Activated T-cell treated with anti-CD3 and anti-CD28 coated beads, Interleukin-2, amount 50 U/mL, for 72 hours (primary cell): ENCODE data around the gene GSTA2. TPM values are rescaled to one million over a fixed set of nuclear protein-coding genes. Genes with fewer than 3 reads are reported as not detected.
A peak's percentile ranks its signal among the peaks of the same experiment; 100 is the strongest.
"Not testable (repeated sequence)": the region's sequence is repeated elsewhere in the genome, so short reads cannot be mapped to it uniquely, and the experiment has no call there.

Experiments used
- ATAC-seq, 2 donors: fragments of 150-1000 bp; cut with Tn5 transposase; replicated peaks in 1 of 2; 2 replicates each; pipeline ENCODE4 v1.10.0; 2021; ENCODE audit warnings: moderate library complexity in 2 of 2, mild to moderate bottlenecking in 1 of 2
- DNase-seq, 2 donors: peaks; one replicate each; pipeline ENCODE4 v3.0.0; 2021 to 2022; ENCODE audit warnings: mixed read lengths in 1 of 2
- H3K27ac Mint-ChIP-seq: one replicate; pipeline ENCODE4 v1.8.0; 2022; ENCODE audit warnings: mild to moderate bottlenecking, moderate library complexity, mixed read lengths
- H3K27me3 Mint-ChIP-seq: one replicate; pipeline ENCODE4 v1.8.0; 2022; ENCODE audit warnings: low read depth, mixed read lengths
- H3K36me3 Mint-ChIP-seq, 2 donors: one replicate each; pipeline ENCODE4 v1.8.0; 2022; ENCODE audit warnings: mixed read lengths in 2 of 2, mild to moderate bottlenecking in 1 of 2; ENCODE audit not compliant: insufficient read depth in 2 of 2
- H3K4me1 Mint-ChIP-seq: one replicate; pipeline ENCODE4 v1.8.0; 2022; ENCODE audit warnings: low read depth, mixed read lengths
- H3K4me3 Mint-ChIP-seq, 2 donors: one replicate each; pipeline ENCODE4 v1.8.0; 2022; ENCODE audit warnings: mild to moderate bottlenecking in 2 of 2, mixed read lengths in 2 of 2, moderate library complexity in 2 of 2
- H3K9me3 Mint-ChIP-seq, 2 donors: one replicate each; pipeline ENCODE4 v1.8.0; 2022; ENCODE audit warnings: mixed read lengths in 2 of 2
- total RNA-seq, 2 donors: library from RNA; stranded (reverse); gene quantifications; one replicate each; pipeline ENCODE4 v1.2.3, GENCODE V29; 2022

The GSTA2 gene
- total RNA-seq, 2 donors from 2014 or later = not detected

DNA sequence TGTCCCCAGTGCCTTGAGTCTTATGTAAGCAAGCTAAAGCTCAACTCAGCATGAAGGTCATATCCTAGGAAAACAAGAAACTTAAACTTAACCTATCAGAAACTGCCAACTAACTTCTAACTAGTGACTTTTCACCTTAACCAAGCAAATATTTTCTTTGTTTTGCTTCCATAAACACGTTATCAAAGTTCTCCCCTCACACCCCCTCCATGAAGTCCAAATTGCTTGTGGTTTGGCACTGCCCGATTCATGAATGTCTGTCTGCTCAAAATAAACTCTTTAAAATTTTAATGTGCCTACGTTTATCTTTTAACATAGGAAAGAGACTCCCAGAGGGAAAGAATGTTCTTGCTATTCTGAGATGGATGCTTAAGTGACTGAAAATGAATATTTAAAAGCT lies 34.9 kb downstream of the GSTA2 start:
- DNase-seq = no peak
- no peak for ATAC-seq
- Mint-ChIP-seq H3K9me3 (no peaks in the 10 kb centered on the region), H3K4me1 (no peaks in the 10 kb centered on the region), H3K27ac (no peak overlapping the region), H3K4me3 (no peak overlapping the region), H3K27me3 (no peaks in the 10 kb centered on the region), H3K36me3 (no peaks in the 10 kb centered on the region)

DNA sequence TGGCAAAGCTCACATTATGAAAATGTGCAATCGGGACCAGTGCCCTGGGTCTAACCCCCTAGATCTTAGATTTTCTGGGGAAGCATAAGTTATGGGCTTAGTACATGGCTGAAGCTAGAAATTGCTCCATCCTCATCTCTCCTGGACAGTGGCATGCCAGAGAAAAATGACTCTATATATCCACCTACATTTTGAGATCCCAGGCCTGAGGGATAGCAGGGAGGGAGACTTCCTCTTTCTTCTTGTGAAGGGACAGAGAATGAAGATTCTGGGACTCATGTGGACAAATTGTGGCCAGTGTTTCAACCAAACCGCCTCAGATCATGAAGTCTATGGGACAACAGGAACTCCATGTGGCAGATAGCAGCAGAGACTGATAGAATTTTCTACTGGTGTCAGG lies 35.4 kb downstream of the GSTA2 start:
- no peaks in the 10 kb centered on the region for H3K9me3 Mint-ChIP-seq
- H3K27ac Mint-ChIP-seq = no peak overlapping the region
- no peaks in the 10 kb centered on the region for H3K27me3 Mint-ChIP-seq
- ATAC-seq (no peak), DNase-seq (no peak)
- no peak overlapping the region for H3K4me3 Mint-ChIP-seq
- H3K36me3 Mint-ChIP-seq = no peaks in the 10 kb centered on the region
- no peaks in the 10 kb centered on the region for H3K4me1 Mint-ChIP-seq

DNA sequence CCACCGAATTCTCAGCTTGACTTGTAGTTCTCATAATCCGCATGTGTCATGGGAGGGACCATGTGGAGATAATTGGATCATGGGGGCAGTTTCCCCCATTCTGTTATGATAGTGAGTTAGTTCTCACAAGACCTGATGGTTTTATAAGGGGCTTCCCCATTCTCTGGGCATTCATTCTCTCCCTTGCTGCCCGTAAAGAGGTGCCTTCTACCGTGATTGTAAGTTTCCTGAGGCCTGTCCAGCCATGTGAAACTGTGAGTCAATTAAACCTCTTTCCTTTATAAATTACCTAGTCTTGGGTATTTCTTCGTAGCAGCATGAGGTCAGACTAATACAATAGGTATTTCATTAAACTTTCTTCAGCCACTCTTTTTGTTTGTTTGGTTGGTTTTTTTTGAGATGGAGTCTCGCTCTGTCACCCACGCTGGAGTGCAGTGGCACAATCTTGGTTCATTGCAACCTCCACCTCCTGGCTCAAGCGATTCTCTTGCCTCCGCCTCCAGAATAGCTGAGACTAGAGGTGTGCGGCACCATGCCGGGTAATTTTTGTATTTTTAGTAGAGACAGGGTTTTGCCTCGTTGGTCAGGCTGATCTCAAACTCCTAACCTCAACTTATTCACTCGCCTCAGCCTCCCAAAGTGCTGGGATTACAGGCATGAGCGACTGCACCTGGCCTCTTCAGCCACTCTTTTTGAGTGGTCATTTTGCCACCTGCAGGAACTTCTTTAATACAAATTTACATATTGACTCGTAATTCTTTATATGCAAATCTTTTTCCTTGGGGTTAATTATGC lies 36.3 kb downstream of the GSTA2 start:
- Mint-ChIP-seq H3K9me3 (no peaks in the 10 kb centered on the region), H3K36me3 (no peaks in the 10 kb centered on the region), H3K27ac (no peak overlapping the region), H3K4me3 (no peak overlapping the region), H3K27me3 (no peaks in the 10 kb centered on the region), H3K4me1 (no peaks in the 10 kb centered on the region)
- DNase-seq (no peak), ATAC-seq (no peak)

DNA sequence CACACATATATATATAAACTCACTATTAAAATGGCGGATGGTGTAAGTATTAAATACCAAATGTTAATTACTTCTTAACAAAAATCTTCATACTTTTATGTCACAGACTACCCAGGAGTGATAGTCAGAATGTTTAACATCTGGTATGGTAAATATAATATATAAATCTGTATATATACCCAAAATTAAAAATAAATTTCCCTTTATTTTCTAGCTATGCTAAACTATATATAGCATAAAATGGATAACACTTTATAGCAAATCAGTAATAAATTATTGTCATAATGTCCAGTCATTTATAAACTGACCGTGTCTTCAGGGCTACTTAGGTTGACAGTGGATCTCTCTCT lies 37.1 kb downstream of the GSTA2 start:
- ATAC-seq (no peak), DNase-seq (no peak)
- H3K4me3 Mint-ChIP-seq = no peak overlapping the region
- H3K27me3 Mint-ChIP-seq = no peaks in the 10 kb centered on the region
- no peaks in the 10 kb centered on the region for H3K36me3 Mint-ChIP-seq
- H3K4me1 Mint-ChIP-seq = no peaks in the 10 kb centered on the region
- no peak overlapping the region for H3K27ac Mint-ChIP-seq
- no peaks in the 10 kb centered on the region for H3K9me3 Mint-ChIP-seq

DNA sequence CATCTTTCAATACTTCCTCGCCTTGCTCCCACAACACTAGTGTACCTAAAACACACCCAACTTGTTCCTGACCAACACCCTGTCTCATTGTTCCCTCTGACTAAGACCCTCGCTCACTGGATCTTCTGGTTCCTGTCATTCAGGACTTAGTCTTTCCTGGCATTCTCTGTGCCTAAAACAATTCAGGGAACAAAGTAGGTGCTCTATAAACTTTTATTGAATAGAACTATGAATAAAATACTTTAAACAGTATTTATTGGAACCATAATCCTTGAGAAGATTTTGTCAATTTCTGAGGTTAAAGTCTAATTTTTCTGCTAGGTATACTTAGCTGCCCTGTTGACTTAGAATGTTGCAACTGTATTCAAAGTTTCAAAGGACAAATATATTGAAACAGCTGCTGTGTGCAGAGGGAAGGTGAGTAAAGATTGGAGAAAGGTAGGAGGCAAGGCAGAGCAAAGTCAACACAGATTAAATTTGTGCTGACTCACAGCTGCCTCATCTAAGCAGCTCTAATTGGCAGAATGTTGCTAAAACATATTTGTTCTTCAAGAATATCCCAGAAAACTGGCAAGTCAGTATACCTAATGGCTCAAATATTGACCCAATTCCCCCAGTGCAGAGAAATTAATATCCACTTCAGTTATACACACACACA lies 37.6 kb downstream of the GSTA2 start:
- no peak overlapping the region for H3K27ac Mint-ChIP-seq
- H3K27me3 Mint-ChIP-seq = no peaks in the 10 kb centered on the region
- H3K36me3 Mint-ChIP-seq = no peaks in the 10 kb centered on the region
- H3K4me1 Mint-ChIP-seq = no peaks in the 10 kb centered on the region
- no peaks in the 10 kb centered on the region for H3K9me3 Mint-ChIP-seq
- no peak for ATAC-seq
- no peak overlapping the region for H3K4me3 Mint-ChIP-seq
- DNase-seq = no peak

- H3K36me3 Mint-ChIP-seq = no peaks in the 10 kb centered on the region
- DNase-seq (no peak), ATAC-seq (no peak)
- H3K4me3 Mint-ChIP-seq = no peak overlapping the region
- H3K27me3 Mint-ChIP-seq = no peaks in the 10 kb centered on the region
- no peaks in the 10 kb centered on the region for H3K9me3 Mint-ChIP-seq
- no peak overlapping the region for H3K27ac Mint-ChIP-seq
- H3K4me1 Mint-ChIP-seq = no peaks in the 10 kb centered on the region
Measured at GRCh38 chr6:52725143-52725534, 38.1 kb downstream of the GSTA2 start.

DNA sequence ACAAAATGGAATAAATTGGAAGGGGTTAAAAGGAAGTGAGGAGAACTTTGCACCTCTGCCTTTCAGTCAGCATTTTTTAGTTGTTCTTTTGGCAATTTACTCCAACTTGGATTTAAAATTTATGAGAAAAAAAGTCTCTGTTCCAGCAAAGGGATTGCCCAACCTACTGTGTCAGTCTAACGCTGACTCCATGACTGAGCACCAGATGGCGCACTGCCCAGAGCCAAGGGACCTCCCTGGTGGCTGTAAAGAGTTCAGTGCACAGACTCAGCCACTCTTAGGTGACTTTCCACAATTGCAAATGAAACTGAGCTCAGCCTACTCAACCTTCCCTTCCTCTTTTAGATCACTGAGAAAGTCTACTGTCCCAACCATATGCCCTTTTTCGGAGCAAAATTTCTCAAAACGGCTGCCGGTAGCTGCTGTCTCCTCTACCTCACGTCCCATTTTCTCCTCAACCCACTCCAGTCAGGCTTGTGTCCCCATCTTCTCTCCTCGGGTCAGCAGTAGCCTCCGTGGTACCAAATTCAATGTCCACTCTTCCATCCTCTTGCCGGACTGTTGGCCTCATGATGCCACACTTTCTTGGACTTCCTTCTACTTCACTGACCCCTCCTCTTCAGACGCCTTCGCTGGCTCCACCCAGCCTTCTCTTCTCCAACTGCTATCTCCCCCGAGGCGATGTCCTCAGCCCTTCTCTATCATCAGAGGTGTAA lies 38.7 kb downstream of the GSTA2 start:
- no peaks in the 10 kb centered on the region for H3K9me3 Mint-ChIP-seq
- no peaks in the 10 kb centered on the region for H3K27me3 Mint-ChIP-seq
- H3K36me3 Mint-ChIP-seq = no peaks in the 10 kb centered on the region
- H3K27ac Mint-ChIP-seq = no peak overlapping the region
- H3K4me3 Mint-ChIP-seq = no peak overlapping the region
- H3K4me1 Mint-ChIP-seq = no peaks in the 10 kb centered on the region
- ATAC-seq (peak; percentile 88 to 89), DNase-seq (peak; percentile 60 to 61)

DNA sequence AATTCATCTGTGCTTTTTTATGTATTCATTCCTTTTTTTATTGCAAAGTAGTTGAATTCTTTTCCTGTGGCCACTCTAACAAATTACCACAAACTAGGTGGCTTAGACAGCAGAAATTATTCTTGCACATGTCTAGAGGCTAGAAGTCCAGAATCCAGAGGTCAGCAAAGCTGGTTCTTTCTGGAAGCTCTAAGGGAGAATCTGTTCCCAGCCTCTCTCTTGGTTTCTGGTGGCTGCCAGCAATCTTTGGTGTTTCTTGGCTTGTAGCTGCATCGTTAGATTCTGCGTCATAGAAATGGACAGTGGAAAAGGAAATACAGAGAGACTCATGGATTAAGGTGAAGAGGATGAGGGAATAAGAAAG lies 39.3 kb downstream of the GSTA2 start:
- DNase-seq (no peak), ATAC-seq (no peak)
- no peak overlapping the region for H3K27ac Mint-ChIP-seq
- H3K9me3 Mint-ChIP-seq = no peaks in the 10 kb centered on the region
- H3K36me3 Mint-ChIP-seq = no peaks in the 10 kb centered on the region
- H3K27me3 Mint-ChIP-seq = no peaks in the 10 kb centered on the region
- no peak overlapping the region for H3K4me3 Mint-ChIP-seq
- H3K4me1 Mint-ChIP-seq = no peaks in the 10 kb centered on the region

GRCh38 chr6:52720321-52720720 lies 43.0 kb downstream of the GSTA2 start:
- H3K27me3 Mint-ChIP-seq = peaks cover 11% of the 10 kb centered on the region
- H3K36me3 Mint-ChIP-seq = no peaks in the 10 kb centered on the region
- no peak overlapping the region for H3K4me3 Mint-ChIP-seq
- DNase-seq = no peak
- no peak for ATAC-seq
- no peaks in the 10 kb centered on the region for H3K9me3 Mint-ChIP-seq
- no peak overlapping the region for H3K27ac Mint-ChIP-seq
- no peaks in the 10 kb centered on the region for H3K4me1 Mint-ChIP-seq

DNA sequence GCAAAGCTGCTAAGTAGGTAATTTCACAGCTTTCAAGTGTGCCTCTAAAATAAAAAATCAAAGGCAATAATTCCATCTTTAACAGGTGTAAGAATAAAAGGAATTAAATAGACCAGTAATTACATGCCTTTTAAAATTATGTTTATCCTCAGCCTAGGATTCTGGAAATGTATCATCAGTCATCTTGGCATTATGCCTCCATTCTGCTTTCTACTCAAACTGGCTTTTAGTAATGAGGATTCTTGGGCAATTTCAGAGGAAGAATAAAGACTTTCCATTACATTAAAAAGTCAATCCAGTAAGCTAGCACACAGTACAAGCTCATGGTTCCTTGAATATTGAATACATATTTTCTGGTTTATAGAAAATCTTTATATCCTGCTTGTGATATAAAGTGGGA lies 44.7 kb downstream of the GSTA2 start:
- no peak overlapping the region for H3K27ac Mint-ChIP-seq
- ATAC-seq (no peak), DNase-seq (no peak)
- no peaks in the 10 kb centered on the region for H3K4me1 Mint-ChIP-seq
- H3K27me3 Mint-ChIP-seq = peaks cover 18% of the 10 kb centered on the region
- H3K4me3 Mint-ChIP-seq = no peak overlapping the region
- H3K36me3 Mint-ChIP-seq = no peaks in the 10 kb centered on the region
- H3K9me3 Mint-ChIP-seq = no peaks in the 10 kb centered on the region

DNA sequence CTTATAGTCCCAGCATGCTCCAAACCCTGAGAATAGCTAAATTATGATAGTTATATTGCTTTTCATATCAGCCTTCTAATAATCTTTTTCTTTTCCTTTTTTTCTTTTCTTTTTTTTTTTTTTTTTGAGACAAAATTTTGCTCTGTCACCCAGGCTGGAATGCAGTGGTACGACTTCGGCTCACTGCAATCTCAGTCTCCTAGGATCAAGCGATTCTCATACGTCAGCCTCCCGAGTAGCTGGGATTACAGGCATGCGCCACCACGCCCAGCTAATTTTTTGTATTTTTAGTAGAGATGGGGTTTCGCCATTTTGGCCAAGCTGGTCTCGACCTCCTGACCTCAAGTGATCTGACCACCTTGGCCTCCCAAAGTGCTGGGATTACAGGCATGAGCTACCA lies 48.5 kb downstream of the GSTA2 start:
- H3K27me3 Mint-ChIP-seq = peaks cover 18% of the 10 kb centered on the region
- not testable (repeated sequence) for H3K27ac Mint-ChIP-seq, H3K9me3 Mint-ChIP-seq, H3K4me1 Mint-ChIP-seq, H3K4me3 Mint-ChIP-seq, H3K36me3 Mint-ChIP-seq, DNase-seq, ATAC-seq

- no peak overlapping the region for H3K27ac Mint-ChIP-seq
- peaks cover 18% of the 10 kb centered on the region for H3K27me3 Mint-ChIP-seq
- H3K36me3 Mint-ChIP-seq = no peaks in the 10 kb centered on the region
- no peaks in the 10 kb centered on the region for H3K9me3 Mint-ChIP-seq
- no peak overlapping the region for H3K4me3 Mint-ChIP-seq
- DNase-seq (no peak), ATAC-seq (no peak)
- H3K4me1 Mint-ChIP-seq = no peaks in the 10 kb centered on the region
Measured at GRCh38 chr6:52712136-52712535, 51.1 kb downstream of the GSTA2 start.

DNA sequence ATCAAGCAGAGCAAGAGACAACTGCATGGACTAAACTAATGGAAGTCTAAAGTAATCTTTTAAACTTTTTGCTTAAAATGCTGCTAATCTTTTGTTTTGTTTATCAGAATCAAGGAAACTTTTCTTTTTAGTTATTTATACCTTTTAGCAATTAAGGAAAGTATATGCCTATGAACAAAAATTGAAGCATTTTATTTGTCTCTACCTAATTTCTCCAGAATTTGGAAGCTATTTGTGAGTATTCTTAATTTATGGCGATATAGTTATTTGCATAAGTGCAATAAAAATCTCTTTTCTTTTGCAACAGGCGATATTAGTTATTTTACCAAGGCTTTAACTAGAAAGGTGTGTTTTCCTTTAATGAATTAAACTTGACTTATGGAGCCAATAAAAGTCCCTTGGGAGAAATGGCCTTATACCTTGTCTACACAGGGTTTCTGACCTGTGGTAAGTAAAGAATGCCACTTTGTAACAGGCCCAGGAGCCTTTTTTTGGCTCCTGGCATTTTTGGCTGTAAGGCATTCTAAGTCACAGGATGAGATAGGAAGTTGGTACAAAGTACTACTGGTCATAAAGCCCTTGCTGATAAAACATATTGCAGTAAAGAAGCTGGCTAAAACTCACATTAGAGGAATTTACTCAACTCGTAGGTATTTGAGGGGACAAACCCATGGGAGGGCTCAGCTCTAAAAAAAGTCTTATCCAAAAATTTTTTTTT lies 55.2 kb downstream of the GSTA2 start:
- no peaks in the 10 kb centered on the region for H3K36me3 Mint-ChIP-seq
- DNase-seq (no peak), ATAC-seq (no peak)
- peaks cover 9% of the 10 kb centered on the region for H3K27me3 Mint-ChIP-seq
- H3K4me1 Mint-ChIP-seq = no peaks in the 10 kb centered on the region
- H3K27ac Mint-ChIP-seq = no peak overlapping the region
- H3K4me3 Mint-ChIP-seq = no peak overlapping the region
- no peaks in the 10 kb centered on the region for H3K9me3 Mint-ChIP-seq
